Smooth muscle cell (in vitro differentiated cells): Measurements from ENCODE around the gene CD9. TPM values are rescaled to one million over a fixed set of nuclear protein-coding genes. Genes with fewer than 3 reads are reported as not detected.

Experiments
- DNase-seq: peaks from one replicate; lab custom pipeline; 2025; ENCODE audit not compliant: unreplicated experiment; lab: John Stamatoyannopoulos, UW
- H2AFZ ChIP-seq: fragments of 200-600 bp; sonication (generic); 2 replicates; pipeline ENCODE4 v1.6.0; 2016; ENCODE audit warnings: antibody characterized with exemption, low read depth, mild to moderate bottlenecking
- H3F3A ChIP-seq: fragments of 200-600 bp; sonication (generic); 2 replicates; pipeline ENCODE4 v1.6.0; 2017; ENCODE audit warnings: antibody characterized with exemption, low read depth
- H3K27ac ChIP-seq: fragments of 200-600 bp; sonication (generic); 2 replicates; pipeline ENCODE4 v1.5.1; 2016; ENCODE audit warnings: low read depth, mild to moderate bottlenecking
- H3K27me3 ChIP-seq: fragments of 200-600 bp; sonication (generic); 2 replicates; pipeline ENCODE4 v1.6.1; 2016; ENCODE audit warnings: low read depth, mild to moderate bottlenecking
- H3K36me3 ChIP-seq: fragments of 200-600 bp; sonication (generic); 2 replicates; pipeline ENCODE4 v1.5.1; 2016; ENCODE audit warnings: low read depth
- H3K4me1 ChIP-seq: fragments of 200-600 bp; sonication (generic); 2 replicates; pipeline ENCODE4 v1.5.1; 2016; ENCODE audit warnings: low read depth
- H3K4me2 ChIP-seq: fragments of 200-600 bp; sonication (generic); 2 replicates; pipeline ENCODE4 v1.6.0; 2016; ENCODE audit warnings: mild to moderate bottlenecking
- H3K4me3 ChIP-seq: fragments of 200-600 bp; sonication (generic); 2 replicates; pipeline ENCODE4 v1.5.1; 2016; ENCODE audit warnings: mild to moderate bottlenecking
- H3K79me2 ChIP-seq: fragments of 200-600 bp; sonication (generic); 2 replicates; pipeline ENCODE4 v1.6.0; 2016; ENCODE audit warnings: low read depth, mild to moderate bottlenecking
- H3K9ac ChIP-seq: fragments of 200-600 bp; sonication (generic); 2 replicates; pipeline ENCODE4 v1.6.0; 2016; ENCODE audit warnings: low read depth
- H3K9me3 ChIP-seq: fragments of 200-600 bp; sonication (generic); replicated peaks from 2 replicates; pipeline ENCODE4 v1.5.1; 2016; ENCODE audit warnings: low read depth
- H4K20me1 ChIP-seq: fragments of 200-600 bp; sonication (generic); 2 replicates; pipeline ENCODE4 v1.6.0; 2016; ENCODE audit warnings: low read depth
- CTCF ChIP-seq: fragments of 200-600 bp; sonication (generic); IDR thresholded peaks from 2 replicates; pipeline ENCODE4 v1.5.1; 2017; ENCODE audit warnings: borderline replicate concordance, mild to moderate bottlenecking, antibody characterized with exemption; ENCODE audit not compliant: insufficient read depth, poor library complexity, severe bottlenecking
- WGBS: methylation state at CpG from one replicate; pipeline ENCODE4 v1.1.7; 2016; ENCODE audit warnings: low lambda C conversion rate; 5-methylcytosine and 5-hydroxymethylcytosine counted together
- polyA plus RNA-seq: library from polyadenylated mRNA; unstranded; fragments of >200 nt; fragmentation: Nextera tagmentation; extraction: Ambion mirVana; gene quantifications from 2 replicates; pipeline ENCODE4 v1.2.1, GENCODE V29; 2016
- total RNA-seq: library from RNA; depleted of rRNA; stranded (reverse); fragments of >200 nt; gene quantifications from 2 replicates; pipeline ENCODE4 v1.2.3, GENCODE V29; 2014

CD9 gene
- total and polyA plus RNA-seq, 2 experiments from 2014 or later: 144 to 207 TPM

GRCh38 chr12:6274231-6275221, 74.3 kb downstream of the CD9 start:
- TF ChIP-seq CTCF: no peak
- Histone ChIP-seq H3F3A (peaks cover 12% of the 10 kb centered on the region), H3K27ac (no peak overlapping the region), H3K4me2 (no peak overlapping the region), H3K9ac (peak overlapping the region; percentile 26), H4K20me1 (no peaks in the 10 kb centered on the region), H3K4me1 (peaks cover 24% of the 10 kb centered on the region), H3K79me2 (no peaks in the 10 kb centered on the region), H3K27me3 (no peaks in the 10 kb centered on the region), H3K9me3 (no peaks in the 10 kb centered on the region), H2AFZ (no peak overlapping the region), H3K4me3 (no peak overlapping the region), H3K36me3 (no peaks in the 10 kb centered on the region)
- 77% methylated on average over 12 of the region's 12 CpGs for WGBS
- no peak for DNase-seq

DNA sequence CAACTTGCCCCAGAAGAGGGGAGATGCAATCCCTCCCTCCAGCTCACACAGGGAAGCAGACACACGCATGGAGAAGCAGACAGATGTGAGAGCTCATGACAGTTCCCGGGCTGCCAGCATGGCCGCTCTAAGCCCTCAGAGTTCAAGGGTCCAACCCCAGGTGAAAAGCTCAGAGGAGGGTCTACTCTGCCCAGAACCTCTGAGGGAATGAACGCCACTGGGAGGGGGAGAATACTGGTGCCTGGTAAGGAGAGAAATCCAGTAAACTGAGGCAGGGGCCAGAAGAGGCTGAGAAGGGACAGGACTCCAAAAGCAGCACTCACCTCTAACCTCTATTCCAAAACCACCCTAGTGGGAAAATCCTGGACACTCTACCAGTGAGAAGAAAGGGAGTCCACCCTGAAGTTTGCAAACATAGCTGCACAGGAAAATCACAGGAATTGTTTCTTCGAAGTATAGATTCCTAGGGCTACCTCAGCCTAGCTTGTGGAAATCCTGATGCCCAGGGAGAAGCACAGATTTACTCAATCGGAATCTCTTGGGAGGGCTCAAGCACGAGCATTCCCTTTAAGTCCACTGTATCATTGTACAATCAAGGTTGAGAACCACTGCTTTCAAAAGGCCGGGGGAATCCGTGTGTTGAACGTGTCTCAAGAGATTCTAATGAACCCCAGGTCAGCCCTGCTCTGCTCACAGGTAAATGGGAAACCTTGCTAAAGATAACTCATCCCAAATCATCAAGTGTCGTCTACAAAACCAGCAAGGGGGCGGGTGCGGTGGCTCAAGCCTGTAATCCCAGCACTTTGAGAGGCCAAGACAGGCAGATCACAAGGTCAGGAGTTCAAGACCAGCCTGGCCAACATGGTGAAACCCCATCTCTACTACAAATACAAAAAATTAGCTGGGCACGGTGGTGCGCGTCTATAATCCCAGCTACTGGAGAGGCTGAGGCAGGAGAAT, 76.0 kb downstream of the CD9 start:
- H3K27ac ChIP-seq: no peak overlapping the region
- H3K4me2 ChIP-seq: no peak overlapping the region
- peaks cover 24% of the 10 kb centered on the region for H3K4me1 ChIP-seq
- peaks cover 12% of the 10 kb centered on the region for H3F3A ChIP-seq
- no peaks in the 10 kb centered on the region for H3K36me3 ChIP-seq
- WGBS: 81% methylated on average over 16 of the region's 16 CpGs
- H3K9me3 ChIP-seq: no peaks in the 10 kb centered on the region
- no peak overlapping the region for H3K9ac ChIP-seq
- H2AFZ ChIP-seq: no peak overlapping the region
- no peaks in the 10 kb centered on the region for H3K79me2 ChIP-seq
- H3K27me3 ChIP-seq: no peaks in the 10 kb centered on the region
- no peak for DNase-seq
- TF ChIP-seq CTCF: no peak
- H3K4me3 ChIP-seq: no peak overlapping the region
- H4K20me1 ChIP-seq: no peaks in the 10 kb centered on the region

DNA sequence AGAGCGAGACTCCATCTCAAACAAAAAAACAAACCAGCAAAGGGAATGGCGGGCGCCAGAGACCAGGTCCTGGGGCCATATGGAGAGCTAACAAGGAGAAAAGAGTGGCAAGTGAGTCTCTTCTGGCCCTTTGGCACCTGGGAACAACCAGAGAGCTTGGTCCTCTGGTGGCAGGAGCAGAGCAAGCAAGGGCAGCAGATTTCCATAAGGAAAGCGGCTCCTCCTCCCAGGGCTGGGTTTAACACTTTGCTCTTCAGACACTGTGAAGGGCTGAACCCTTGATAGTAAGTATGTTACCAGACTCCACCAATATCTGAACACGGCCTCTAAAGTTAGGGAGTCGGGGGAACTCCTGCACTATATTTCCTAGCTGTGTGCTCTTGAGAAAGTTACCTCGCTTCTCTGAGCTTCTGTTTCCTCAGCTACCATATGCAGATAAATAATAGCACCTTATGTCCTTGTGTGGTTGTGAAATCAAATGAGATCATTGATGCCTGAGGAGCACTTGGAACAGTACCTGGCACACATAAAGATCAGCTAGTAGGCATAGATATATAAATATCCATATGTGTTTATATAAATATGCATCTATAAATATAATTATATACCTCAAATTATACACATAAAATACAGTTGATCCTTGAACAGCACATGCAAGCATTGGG, 76.9 kb downstream of the CD9 start:
- no peak for DNase-seq
- 68% methylated on average over 7 of the region's 7 CpGs for WGBS
- Histone ChIP-seq H3F3A (peaks cover 12% of the 10 kb centered on the region), H4K20me1 (no peaks in the 10 kb centered on the region), H3K27ac (peak overlapping the region; percentile 96), H2AFZ (no peak overlapping the region), H3K9me3 (no peaks in the 10 kb centered on the region), H3K27me3 (no peaks in the 10 kb centered on the region), H3K4me2 (no peak overlapping the region), H3K79me2 (no peaks in the 10 kb centered on the region), H3K4me3 (no peak overlapping the region), H3K36me3 (no peaks in the 10 kb centered on the region), H3K9ac (no peak overlapping the region), H3K4me1 (peaks cover 24% of the 10 kb centered on the region)
- TF ChIP-seq CTCF: no peak
